HFFc6 (cell line): ENCODE data around the gene CSRP3. TPM values are rescaled to one million over a fixed set of nuclear protein-coding genes. Genes with fewer than 3 reads are reported as not detected.

Source experiments
- DNase-seq: peaks from one replicate; pipeline ENCODE4 v3.0.0-alpha.2; 2018
- H3K27ac Mint-ChIP-seq: 2 replicates; pipeline ENCODE4 v1.8.0; 2020; ENCODE audit warnings: mild to moderate bottlenecking, mixed read lengths
- H3K27me3 Mint-ChIP-seq: 2 replicates; pipeline ENCODE4 v1.8.0; 2021; ENCODE audit warnings: mild to moderate bottlenecking, moderate library complexity, mixed read lengths; ENCODE audit not compliant: insufficient read depth
- H3K36me3 Mint-ChIP-seq: 2 replicates; pipeline ENCODE4 v1.8.0; 2021; ENCODE audit warnings: low read depth, mixed read lengths
- H3K4me1 Mint-ChIP-seq: 2 replicates; pipeline ENCODE4 v1.8.0; 2020; ENCODE audit warnings: low read depth, mixed read lengths
- H3K4me3 Mint-ChIP-seq: 2 replicates; pipeline ENCODE4 v1.8.0; 2020; ENCODE audit warnings: mild to moderate bottlenecking, moderate library complexity, mixed read lengths
- H3K9me3 Mint-ChIP-seq: 2 replicates; pipeline ENCODE4 v1.8.0; 2020; ENCODE audit warnings: mild to moderate bottlenecking, mixed read lengths
- CTCF ChIP-seq: fragments of 200-600 bp; sonication (generic); IDR thresholded peaks from 2 replicates; pipeline ENCODE4 v1.5.0; 2021; ENCODE audit warnings: antibody characterized with exemption, mild to moderate bottlenecking
- total RNA-seq, 6 experiments: library from RNA; stranded (reverse); fragmentation: NEBNext Ultra II Directional; extraction: Animal tissue kit (Norgen Biotek cat#: 25700); gene quantifications; 2 replicates in 1 of 6; 3 replicates in 5 of 6; pipeline ENCODE4 v1.2.3, GENCODE V29; 2021

CSRP3 gene
- total RNA-seq, 6 experiments from 2014 or later = not detected

GRCh38 chr11:19225123-19225522, 23.3 kb upstream of the CSRP3 start:
- Mint-ChIP-seq H3K4me1 (0 out of 2 replicates have a peak, but pooled peaks cover 5% of the 10 kb centered on the region), H3K9me3 (no peaks in the 10 kb centered on the region), H3K4me3 (no peak overlapping the region), H3K27me3 (no peaks in the 10 kb centered on the region; the same call in 1 of the 2 replicates), H3K36me3 (peaks cover 16% of the 10 kb centered on the region), H3K27ac (no peak overlapping the region)
- no peak for DNase-seq
- TF ChIP-seq CTCF = no peak

GRCh38 chr11:19220903-19221724, 19.3 kb upstream of the CSRP3 start:
- no peak overlapping the region for H3K27ac Mint-ChIP-seq
- no peak for DNase-seq

GRCh38 chr11:19218786-19219460, 17.1 kb upstream of the CSRP3 start:
- DNase-seq = no peak
- no peak for TF ChIP-seq CTCF

More at GRCh38 chr11:19220903-19221724, 19.3 kb upstream of the CSRP3 start:
- Mint-ChIP-seq H3K9me3 (no peaks in the 10 kb centered on the region), H3K4me1 (peaks cover 4% of the 10 kb centered on the region; the same call in 1 of the 2 replicates), H3K27me3 (peaks cover 4% of the 10 kb centered on the region), H3K36me3 (peaks cover 16% of the 10 kb centered on the region), H3K4me3 (no peak overlapping the region)
- no peak for TF ChIP-seq CTCF

GRCh38 chr11:19218216-19218615, 16.4 kb upstream of the CSRP3 start:
- H3K4me3 Mint-ChIP-seq = no peak overlapping the region
- TF ChIP-seq CTCF = no peak
- no peaks in the 10 kb centered on the region for H3K9me3 Mint-ChIP-seq
- no peak overlapping the region for H3K27ac Mint-ChIP-seq
- H3K36me3 Mint-ChIP-seq = no peaks in the 10 kb centered on the region
- peaks cover 4% of the 10 kb centered on the region; the same call in 1 of the 2 replicates for H3K4me1 Mint-ChIP-seq
- peaks cover 17% of the 10 kb centered on the region for H3K27me3 Mint-ChIP-seq
- no peak for DNase-seq

More at GRCh38 chr11:19218786-19219460, 17.1 kb upstream of the CSRP3 start:
- no peak overlapping the region for H3K4me3 Mint-ChIP-seq
- H3K27me3 Mint-ChIP-seq = peaks cover 17% of the 10 kb centered on the region
- no peaks in the 10 kb centered on the region for H3K9me3 Mint-ChIP-seq
- no peaks in the 10 kb centered on the region for H3K36me3 Mint-ChIP-seq
- peaks cover 4% of the 10 kb centered on the region; the same call in 1 of the 2 replicates for H3K4me1 Mint-ChIP-seq
- H3K27ac Mint-ChIP-seq = no peak overlapping the region

- Mint-ChIP-seq H3K4me1 (peaks cover 4% of the 10 kb centered on the region; the same call in 1 of the 2 replicates), H3K27ac (no peak overlapping the region), H3K27me3 (peaks cover 17% of the 10 kb centered on the region), H3K36me3 (no peaks in the 10 kb centered on the region), H3K4me3 (no peak overlapping the region), H3K9me3 (no peaks in the 10 kb centered on the region)
- no peak for TF ChIP-seq CTCF
- DNase-seq = no peak
Observed at GRCh38 chr11:19216709-19217374, 15.1 kb upstream of the CSRP3 start.
